Naive thymus-derived CD4-positive, alpha-beta T cell (primary cell): ENCODE data around the gene METTL8. TPM values are rescaled to one million over a fixed set of nuclear protein-coding genes. Genes with fewer than 3 reads are reported as not detected.

ENCODE experiments used
- ATAC-seq: fragments of 150-1000 bp; cut with Tn5 transposase; 2 replicates; pipeline ENCODE4 v1.10.0; 2021; ENCODE audit warnings: mild to moderate bottlenecking, moderate library complexity
- CTCF ChIA-PET: fragments of 350-600 bp; sonication (Branson Sonifier 250); formaldehyde crosslinking; loops from one replicate; lab custom pipeline; 2021; ENCODE audit warnings: antibody characterized with exemption; lab: Charles Lee
- POLR2A ChIA-PET: fragments of 350-600 bp; sonication (Branson Sonifier 250); formaldehyde crosslinking; loops from one replicate; lab custom pipeline; 2021; ENCODE audit warnings: antibody characterized with exemption, inconsistent platforms; lab: Charles Lee
- DNase-seq, 9 donors: peaks; one replicate each; pipeline versions ENCODE4 v3.0.0 to v3.0.0-alpha.2; 2020 to 2022; ENCODE audit warnings: mixed read lengths in 1 of 9
- H3K27ac ChIP-seq: one replicate; pipeline ENCODE4 v1.7.0; 2013; ENCODE audit warnings: mild to moderate bottlenecking, low read depth, low read length, moderate library complexity
- H3K27me3 ChIP-seq, 2 donors: one replicate each; pipeline ENCODE4 v1.7.0; 2013; ENCODE audit warnings: low read length in 2 of 2, mild to moderate bottlenecking in 2 of 2, moderate library complexity in 2 of 2; ENCODE audit not compliant: control insufficient read depth in 2 of 2, insufficient read depth in 2 of 2
- H3K36me3 ChIP-seq, 3 experiments: 1 replicate in 2 of 3; 2 replicates in 1 of 3; pipeline ENCODE4 v1.7.0; 2013; ENCODE audit warnings: low read length in 3 of 3, mild to moderate bottlenecking in 3 of 3, moderate library complexity in 1 of 3; ENCODE audit not compliant: insufficient read depth in 3 of 3, control insufficient read depth in 2 of 3
- H3K4me1 ChIP-seq, 2 donors: one replicate each; pipeline ENCODE4 v1.7.0; 2013; ENCODE audit warnings: low read length in 2 of 2, mild to moderate bottlenecking in 2 of 2, moderate library complexity in 1 of 2; ENCODE audit not compliant: control insufficient read depth in 2 of 2, insufficient read depth in 2 of 2
- H3K4me3 ChIP-seq: 2 replicates; pipeline ENCODE4 v1.7.0; 2013; ENCODE audit warnings: mild to moderate bottlenecking, low read length
- H3K9me3 ChIP-seq, 3 experiments: 1 replicate in 2 of 3; 2 replicates in 1 of 3; pipeline ENCODE4 v1.7.0; 2013; ENCODE audit warnings: low read length in 3 of 3; ENCODE audit not compliant: control insufficient read depth in 2 of 3
- H3K27ac Mint-ChIP-seq, 9 donors: one replicate each; pipeline ENCODE4 v1.8.0; 2020 to 2022; ENCODE audit warnings: mixed read lengths in 9 of 9, mild to moderate bottlenecking in 8 of 9, moderate library complexity in 5 of 9, inconsistent platforms in 2 of 9
- H3K27me3 Mint-ChIP-seq, 5 donors: one replicate each; pipeline ENCODE4 v1.8.0; 2021 to 2022; ENCODE audit warnings: mixed read lengths in 5 of 5, mild to moderate bottlenecking in 1 of 5
- H3K36me3 Mint-ChIP-seq, 5 donors: one replicate each; pipeline ENCODE4 v1.8.0; 2020 to 2022; ENCODE audit warnings: mixed read lengths in 5 of 5, mild to moderate bottlenecking in 3 of 5, inconsistent platforms in 1 of 5
- H3K4me1 Mint-ChIP-seq, 7 donors: one replicate each; pipeline ENCODE4 v1.8.0; 2020 to 2022; ENCODE audit warnings: mixed read lengths in 7 of 7, mild to moderate bottlenecking in 3 of 7, inconsistent platforms in 1 of 7
- H3K4me3 Mint-ChIP-seq, 10 donors: one replicate each; pipeline ENCODE4 v1.8.0; 2020 to 2022; ENCODE audit warnings: mild to moderate bottlenecking in 10 of 10, mixed read lengths in 10 of 10, moderate library complexity in 6 of 10, inconsistent platforms in 2 of 10
- H3K9me3 Mint-ChIP-seq, 11 donors: one replicate each; pipeline ENCODE4 v1.8.0; 2020 to 2022; ENCODE audit warnings: mixed read lengths in 11 of 11, mild to moderate bottlenecking in 4 of 11, inconsistent platforms in 1 of 11, moderate library complexity in 1 of 11
- intact Hi-C, 2 donors: fragments of 100-400 bp; cut with micrococcal nuclease; formaldehyde crosslinking; loops; one replicate each; pipeline ENCODE4 v1.15.1; 2023
- polyA plus RNA-seq, 2 donors: library from polyadenylated mRNA; unstranded; fragments of 300-500 nt; fragmentation: Illumina TruSeq; gene quantifications; one replicate each; pipeline ENCODE4 v1.2.3, GENCODE V29; 2021
- total RNA-seq, 6 experiments: library from RNA in 5 of 6; stranded (reverse) in 5 of 6; gene quantifications; 1 replicate in 5 of 6; 2 replicates in 1 of 6; pipeline ENCODE4 v1.2.3 and lab custom pipeline; 2021 to 2026

Gene METTL8
- total and polyA plus RNA-seq, 7 experiments from 2014 or later: 11.8 to 21.6 (median 15.7) TPM

- DNase-seq (no peak), ATAC-seq (no peak)
- H3K9me3 ChIP-seq: no peaks in the 10 kb centered on the region
- no peaks in the 10 kb centered on the region for H3K27me3 ChIP-seq
- Mint-ChIP-seq H3K9me3 (no peaks in the 10 kb centered on the region), H3K4me3 (no peak overlapping the region), H3K27ac (no peak overlapping the region), H3K27me3 (no peaks in the 10 kb centered on the region), H3K4me1 (peaks cover 0 to 2% (median 0%) of the 10 kb centered on the region in 7 donors), H3K36me3 (peaks cover 4 to 47% (median 19%) of the 10 kb centered on the region in 5 donors)
- H3K27ac ChIP-seq: no peak overlapping the region
- CTCF ChIA-PET: interaction anchor here (0.7 kb wide), 1 partner anchor 1644 kb away, joined by 3 read pairs; no protein-coding TSS in a partner anchor
- no peaks in the 10 kb centered on the region for H3K4me1 ChIP-seq
- intact Hi-C loops: no loop called here
- peaks cover 5 to 63% (median 5%) of the 10 kb centered on the region in 3 experiments for H3K36me3 ChIP-seq
- POLR2A ChIA-PET: no interaction called here
- H3K4me3 ChIP-seq: no peak overlapping the region
Measured at GRCh38 chr2:171447675-171448074, 13.9 kb upstream of the METTL8 start.

- ChIA-PET CTCF (no interaction called here), POLR2A (no interaction called here)
- H3K36me3 Mint-ChIP-seq: peaks cover 4 to 55% (median 38%) of the 10 kb centered on the region in 5 donors
- no peak for DNase-seq
- Histone ChIP-seq H3K27ac (no peak overlapping the region), H3K9me3 (no peaks in the 10 kb centered on the region), H3K36me3 (peaks cover 0 to 56% (median 0%) of the 10 kb centered on the region in 3 experiments), H3K27me3 (no peaks in the 10 kb centered on the region), H3K4me3 (no peak overlapping the region), H3K4me1 (no peaks in the 10 kb centered on the region)
- no peaks in the 10 kb centered on the region for H3K27me3 Mint-ChIP-seq
- peak overlapping the region in 1 of 9 donors; percentile 51 for H3K27ac Mint-ChIP-seq
- peaks cover 12 to 34% (median 27%) of the 10 kb centered on the region in 7 donors for H3K4me1 Mint-ChIP-seq
- H3K9me3 Mint-ChIP-seq: no peaks in the 10 kb centered on the region
- ATAC-seq: no peak
- intact Hi-C loops: no loop called here
- H3K4me3 Mint-ChIP-seq: no peak overlapping the region
Measured at GRCh38 chr2:171441470-171441869, 7.7 kb upstream of the METTL8 start.

- H3K4me1 ChIP-seq: peaks cover 15 to 28% of the 10 kb centered on the region in 2 donors
- ATAC-seq (no peak), DNase-seq (no peak)
- Mint-ChIP-seq H3K9me3 (peaks cover 0 to 2% (median 0%) of the 10 kb centered on the region in 11 donors), H3K27me3 (no peaks in the 10 kb centered on the region), H3K27ac (no peak overlapping the region), H3K4me1 (peaks cover 38 to 65% (median 59%) of the 10 kb centered on the region in 7 donors), H3K4me3 (no peak overlapping the region), H3K36me3 (peaks cover 4 to 43% (median 34%) of the 10 kb centered on the region in 5 donors)
- CTCF ChIA-PET: no interaction called here
- intact Hi-C loops: loop anchor here in 1 of 2 donors (10.0 kb wide), 1 partner anchor 488 kb away; the partner anchor contains the start of gene HAT1
- no peaks in the 10 kb centered on the region for H3K27me3 ChIP-seq
- H3K4me3 ChIP-seq: no peak overlapping the region
- H3K36me3 ChIP-seq: peaks cover 0 to 41% (median 0%) of the 10 kb centered on the region in 3 experiments
- POLR2A ChIA-PET: interaction anchor here (0.6 kb wide), 1 partner anchor 350 kb away, joined by 3 read pairs; no protein-coding TSS in a partner anchor
- no peaks in the 10 kb centered on the region for H3K9me3 ChIP-seq
- H3K27ac ChIP-seq: no peak overlapping the region
Measured at GRCh38 chr2:171436307-171436706, 2.5 kb upstream of the METTL8 start.

DNA sequence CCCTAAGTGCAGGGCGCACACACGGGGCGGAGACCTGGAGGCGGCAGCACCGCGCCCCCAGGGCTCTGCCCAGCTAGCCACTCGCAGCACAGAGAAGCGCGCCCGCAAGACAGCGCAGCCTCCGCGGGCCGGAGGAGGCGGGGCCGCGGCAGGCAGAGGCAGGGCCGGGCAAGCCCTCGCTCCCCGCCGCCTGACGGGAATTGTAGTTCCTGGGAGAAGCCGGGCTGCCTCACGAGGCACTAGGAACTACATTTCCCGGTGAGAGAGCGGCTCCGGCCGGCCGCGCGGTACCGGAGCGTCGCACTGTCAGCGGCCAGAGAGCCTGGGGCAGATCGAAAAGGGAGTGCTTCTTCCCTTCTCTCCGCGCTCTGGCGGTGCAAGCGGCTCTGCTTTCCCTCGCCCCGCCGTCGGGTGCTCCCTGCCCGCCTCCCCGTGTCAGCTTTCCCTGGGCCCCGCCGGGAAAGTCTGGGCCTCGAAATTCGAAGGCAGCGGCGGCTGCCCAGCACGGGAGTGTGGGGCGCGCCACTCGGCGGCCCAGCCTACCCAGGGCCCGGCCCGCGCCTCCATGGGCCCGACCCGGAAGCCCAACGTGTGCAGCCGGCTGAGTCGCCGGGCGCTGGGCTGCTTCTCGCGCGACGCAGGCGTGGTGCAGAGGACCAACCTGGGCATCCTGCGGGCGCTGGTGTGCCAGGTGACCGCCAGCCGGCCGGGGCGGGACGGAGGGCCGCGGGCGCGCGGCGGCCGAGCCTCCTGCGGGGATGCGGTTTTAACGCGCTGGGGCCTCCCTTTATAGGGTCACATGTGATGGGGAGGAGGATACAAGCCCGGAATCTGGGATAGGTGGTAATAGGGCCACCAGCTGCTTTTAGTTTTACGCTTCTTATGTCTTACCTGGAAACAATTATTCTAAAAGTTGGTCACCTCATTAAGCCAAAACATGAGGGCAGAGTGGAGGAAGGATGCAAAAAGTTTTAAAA, 511 bp upstream of the METTL8 start, which contains the start of gene DCAF17:
Gene DCAF17 (plus strand): TSS at position 214 of the 977 bp plus-strand sequence. CDS start 352 bp downstream, at position 566.
- H3K9me3 ChIP-seq: no peaks in the 10 kb centered on the region
- no peaks in the 10 kb centered on the region for H3K27me3 ChIP-seq
- peak within 1 kb of the TSS; percentile 87 for H3K4me3 ChIP-seq
- H3K36me3 Mint-ChIP-seq: peaks cover 3 to 36% (median 22%) of the 10 kb centered on the region in 5 donors
- peaks cover 32 to 58% (median 54%) of the 10 kb centered on the region in 7 donors for H3K4me1 Mint-ChIP-seq
- peak within 1 kb of the TSS; percentile 84 to 98 (median 95) for H3K27ac Mint-ChIP-seq
- H3K4me1 ChIP-seq: peaks cover 15 to 28% of the 10 kb centered on the region in 2 donors
- H3K27me3 Mint-ChIP-seq: no peaks in the 10 kb centered on the region
- H3K27ac ChIP-seq: peak within 1 kb of the TSS; percentile 92
- peak; percentile 95 for ATAC-seq
- peak; percentile 84 to 93 (median 91) for DNase-seq
- intact Hi-C loops: loop anchor here (1.0 to 10.0 kb wide), 18 partner anchors 18 to 1850 kb away; partner anchors contain the start of genes DYNC1I2 (in 2 of the 2), GORASP2 (in 2 of the 2), HAT1 (in 2 of the 2) and PDK1 (in 2 of the 2)
- H3K9me3 Mint-ChIP-seq: peaks cover 0 to 7% (median 0%) of the 10 kb centered on the region in 11 donors
- ChIA-PET CTCF (interaction anchor here (1.0 kb wide), 1 partner anchor 505 kb away, joined by 8 read pairs; the partner anchor contains the start of gene GORASP2), POLR2A (interaction anchor here (0.6 to 2.7 kb wide), 9 partner anchors 11 to 505 kb away, joined by 3 to 20 read pairs (median 3); partner anchors contain the start of gene GORASP2)
- peaks cover 0 to 23% (median 0%) of the 10 kb centered on the region in 3 experiments for H3K36me3 ChIP-seq
- H3K4me3 Mint-ChIP-seq: peak within 1 kb of the TSS; percentile 82 to 97 (median 90)

GRCh38 chr2:171432969-171433762, 624 bp downstream of the METTL8 start:
- intact Hi-C loops: loop anchor here (5.0 to 10.0 kb wide), 6 partner anchors 106 to 661 kb away; partner anchors contain the start of genes ERICH2 (in 1 of the 2), HAT1 (in 1 of the 2) and METAP1D (in 1 of the 2)
- DNase-seq (peak in 7 of 9 donors; percentile 9 to 41 (median 23)), ATAC-seq (no peak)
- no peaks in the 10 kb centered on the region for H3K27me3 ChIP-seq
- no peaks in the 10 kb centered on the region for H3K27me3 Mint-ChIP-seq
- peaks cover 15 to 28% of the 10 kb centered on the region in 2 donors for H3K4me1 ChIP-seq
- ChIA-PET CTCF (interaction anchor here (0.8 to 2.2 kb wide), 5 partner anchors 17 to 504 kb away, joined by 3 to 8 read pairs (median 4); partner anchors contain the start of gene GORASP2), POLR2A (interaction anchor here (0.9 to 2.7 kb wide), 8 partner anchors 9 to 504 kb away, joined by 3 to 20 read pairs (median 3); partner anchors contain the start of gene GORASP2)
- H3K36me3 ChIP-seq: peaks cover 0 to 16% (median 0%) of the 10 kb centered on the region in 3 experiments
- H3K36me3 Mint-ChIP-seq: peaks cover 0 to 36% (median 11%) of the 10 kb centered on the region in 5 donors
- peaks cover 0 to 13% (median 0%) of the 10 kb centered on the region in 11 donors for H3K9me3 Mint-ChIP-seq
- H3K27ac ChIP-seq: peak overlapping the region; percentile 92
- H3K9me3 ChIP-seq: no peaks in the 10 kb centered on the region
- peak overlapping the region; percentile 82 to 97 (median 90) for H3K4me3 Mint-ChIP-seq
- H3K4me3 ChIP-seq: peak overlapping the region; percentile 87
- peak overlapping the region; percentile 75 to 98 (median 95) for H3K27ac Mint-ChIP-seq
- H3K4me1 Mint-ChIP-seq: peaks cover 26 to 48% (median 43%) of the 10 kb centered on the region in 7 donors
